ENCODE data around the gene PHLDB3.

DNA sequence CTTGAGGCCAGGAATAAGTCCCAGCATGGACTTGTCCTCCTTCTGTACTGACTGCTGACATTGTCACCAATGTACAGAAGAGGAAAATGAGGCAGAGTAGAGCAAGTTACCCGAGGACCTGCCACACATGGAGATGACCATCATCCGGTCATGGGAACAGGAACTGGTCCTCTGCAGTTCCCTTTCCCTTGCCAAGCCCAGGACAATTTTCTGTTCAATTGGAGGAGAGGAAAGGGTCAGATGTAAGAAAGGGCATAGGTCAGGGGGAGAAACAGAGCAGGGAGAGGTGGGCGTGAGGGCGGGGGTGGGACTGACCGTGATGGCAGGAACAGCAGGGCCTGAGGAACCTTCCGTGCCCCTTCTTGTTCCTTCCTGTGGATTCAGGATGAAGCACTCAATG, 18.6 kb downstream of the PHLDB3 start:
- TF ChIP-seq, protein P1, sequence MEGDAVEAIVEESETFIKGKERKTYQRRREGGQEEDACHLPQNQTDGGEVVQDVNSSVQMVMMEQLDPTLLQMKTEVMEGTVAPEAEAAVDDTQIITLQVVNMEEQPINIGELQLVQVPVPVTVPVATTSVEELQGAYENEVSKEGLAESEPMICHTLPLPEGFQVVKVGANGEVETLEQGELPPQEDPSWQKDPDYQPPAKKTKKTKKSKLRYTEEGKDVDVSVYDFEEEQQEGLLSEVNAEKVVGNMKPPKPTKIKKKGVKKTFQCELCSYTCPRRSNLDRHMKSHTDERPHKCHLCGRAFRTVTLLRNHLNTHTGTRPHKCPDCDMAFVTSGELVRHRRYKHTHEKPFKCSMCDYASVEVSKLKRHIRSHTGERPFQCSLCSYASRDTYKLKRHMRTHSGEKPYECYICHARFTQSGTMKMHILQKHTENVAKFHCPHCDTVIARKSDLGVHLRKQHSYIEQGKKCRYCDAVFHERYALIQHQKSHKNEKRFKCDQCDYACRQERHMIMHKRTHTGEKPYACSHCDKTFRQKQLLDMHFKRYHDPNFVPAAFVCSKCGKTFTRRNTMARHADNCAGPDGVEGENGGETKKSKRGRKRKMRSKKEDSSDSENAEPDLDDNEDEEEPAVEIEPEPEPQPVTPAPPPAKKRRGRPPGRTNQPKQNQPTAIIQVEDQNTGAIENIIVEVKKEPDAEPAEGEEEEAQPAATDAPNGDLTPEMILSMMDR (IDR thresholded peaks at IDR 0.05) = no peak
- TF ChIP-seq POLR2A (IDR thresholded peaks at IDR 0.05) (no peak), POLR2AphosphoS5 (IDR thresholded peaks at IDR 0.05) (no peak), EP300 (IDR thresholded peaks at IDR 0.05) (no peak)
